Prostate gland (tissue), 2 donors: Measurements from ENCODE around the gene C19orf33. TPM values are rescaled to one million over a fixed set of nuclear protein-coding genes. Genes with fewer than 3 reads are reported as not detected.
"Not testable (repeated sequence)": the region's sequence is repeated elsewhere in the genome, so short reads cannot be mapped to it uniquely, and the experiment has no call there.

Experiments used
- DNase-seq: peaks from one replicate; pipeline ENCODE4 v3.0.0-alpha.2; 2019; ENCODE audit warnings: low spot score
- H3K27ac ChIP-seq, 2 donors: fragments of 200-600 bp; sonication (generic); 2 replicates each; pipeline ENCODE4 v1.5.1; 2017 to 2019
- H3K27me3 ChIP-seq: fragments of 200-600 bp; sonication (generic); replicated peaks from 2 replicates; pipeline ENCODE4 v1.5.1; 2019; ENCODE audit not compliant: insufficient read depth
- H3K36me3 ChIP-seq, 2 donors: fragments of 200-600 bp; sonication (generic); 1 replicate in 1 of 2; 2 replicates in 1 of 2; pipeline versions ENCODE4 v1.5.1 to v1.8.1; 2017 to 2019
- H3K4me1 ChIP-seq: fragments of 200-600 bp; sonication (generic); replicated peaks from 2 replicates; pipeline ENCODE4 v1.5.1; 2019
- H3K4me3 ChIP-seq, 2 donors: fragments of 200-600 bp; sonication (generic); 2 replicates each; pipeline ENCODE4 v1.5.1; 2017 to 2019
- H3K9me3 ChIP-seq: fragments of 200-600 bp; sonication (generic); 2 replicates; pipeline ENCODE4 v1.5.1; 2017
- CTCF ChIP-seq, 4 experiments: fragments of 200-600 bp in 2 of 4; fragments of 450-650 bp in 2 of 4; sonication (generic) in 2 of 4; IDR thresholded peaks; 1 replicate in 3 of 4; 2 replicates in 1 of 4; pipeline ENCODE4 v1.5.1; 2016 to 2019; ENCODE audit warnings: antibody characterized with exemption in 4 of 4, mild to moderate bottlenecking in 2 of 4, moderate library complexity in 2 of 4
- POLR2A ChIP-seq: fragments of 450-650 bp; IDR thresholded peaks from one replicate; pipeline ENCODE4 v1.6.1; 2016; ENCODE audit warnings: antibody characterized with exemption, mild to moderate bottlenecking
- POLR2AphosphoS5 ChIP-seq: sonication (generic); formaldehyde crosslinking; IDR thresholded peaks from one replicate; pipeline ENCODE4 v1.6.1; 2017; ENCODE audit warnings: antibody characterized with exemption
- WGBS: methylation state at CpG from one replicate; pipeline ENCODE4 v1.1.5; 2018; 5-methylcytosine and 5-hydroxymethylcytosine counted together
- intact Hi-C: fragments of 100-400 bp; cut with DNase I; formaldehyde crosslinking; loops from one replicate; pipeline ENCODE4 v1.14.2; 2022
- total RNA-seq, 2 donors: library from RNA; depleted of rRNA; stranded (reverse); fragments of >200 nt; gene quantifications; one replicate each; pipeline ENCODE4 v1.1.0, GENCODE V29; 2016

The C19orf33 gene
- total RNA-seq, 2 donors from 2014 or later = 9.7 to 15.5 TPM

- Histone ChIP-seq H3K4me3 (peak overlapping the region; percentile 61 to 69), H3K27me3 (no peaks in the 10 kb centered on the region), H3K27ac (peak overlapping the region; percentile 95 to 98), H3K9me3 (no peaks in the 10 kb centered on the region), H3K36me3 (no peaks in the 10 kb centered on the region), H3K4me1 (no peaks in the 10 kb centered on the region)
- intact Hi-C loops = loop anchor here (2.0 to 10.0 kb wide), 3 partner anchors 38 to 432 kb away; partner anchors contain the start of genes PSMD8, SIPA1L3 and WDR87
- DNase-seq = peak; percentile 96
- 2% methylated on average over 41 of the region's 41 CpGs for WGBS
- TF ChIP-seq POLR2A (peak; percentile 21), POLR2AphosphoS5 (peak; percentile 25), CTCF (IDR thresholded peaks at IDR 0.05) (no peak)
Measured at GRCh38 chr19:38336638-38337359, 32.7 kb downstream of the C19orf33 start.

GRCh38 chr19:38337360-38337653 is 33.3 kb downstream of the C19orf33 start:
- no peaks in the 10 kb centered on the region for H3K36me3 ChIP-seq
- intact Hi-C loops = loop anchor here (2.0 to 10.0 kb wide), 3 partner anchors 37 to 433 kb away; partner anchors contain the start of genes PSMD8, SIPA1L3 and WDR87
- peak overlapping the region; percentile 61 to 69 for H3K4me3 ChIP-seq
- H3K9me3 ChIP-seq = no peaks in the 10 kb centered on the region
- H3K27me3 ChIP-seq = no peaks in the 10 kb centered on the region
- H3K27ac ChIP-seq = peak overlapping the region; percentile 95 to 98
- TF ChIP-seq CTCF (IDR thresholded peaks at IDR 0.05) (no peak), POLR2AphosphoS5 (no peak), POLR2A (no peak)
- WGBS = 55% methylated on average over 10 of the region's 10 CpGs
- no peak for DNase-seq
- no peaks in the 10 kb centered on the region for H3K4me1 ChIP-seq

GRCh38 chr19:38339011-38339410 is 35.0 kb downstream of the C19orf33 start:
- H3K4me3 ChIP-seq, H3K27ac ChIP-seq, H3K36me3 ChIP-seq, H3K27me3 ChIP-seq, DNase-seq, H3K9me3 ChIP-seq, H3K4me1 ChIP-seq: not testable (repeated sequence)
- WGBS = 51% methylated on average over 4 of the region's 4 CpGs
- intact Hi-C loops = loop anchor here (10.0 kb wide), 2 partner anchors 194 to 434 kb away; partner anchors contain the start of genes SIPA1L3 and WDR87

GRCh38 chr19:38340927-38341326 is 36.9 kb downstream of the C19orf33 start:
- intact Hi-C loops = no loop called here
- Histone ChIP-seq H3K4me1 (no peaks in the 10 kb centered on the region), H3K27ac (no peak overlapping the region), H3K9me3 (no peaks in the 10 kb centered on the region), H3K36me3 (no peaks in the 10 kb centered on the region), H3K4me3 (no peak overlapping the region), H3K27me3 (no peaks in the 10 kb centered on the region)
- 96% methylated on average over 2 of the region's 2 CpGs for WGBS
- DNase-seq = no peak
- TF ChIP-seq POLR2AphosphoS5 (no peak), CTCF (IDR thresholded peaks at IDR 0.05) (no peak), POLR2A (no peak)

- no peak for TF ChIP-seq POLR2AphosphoS5
- TF ChIP-seq POLR2A = no peak
- TF ChIP-seq CTCF (IDR thresholded peaks at IDR 0.05) = no peak
- H3K4me3 ChIP-seq = no peak overlapping the region
- H3K4me1 ChIP-seq = no peaks in the 10 kb centered on the region
- H3K9me3 ChIP-seq = no peaks in the 10 kb centered on the region
- H3K27me3 ChIP-seq = no peaks in the 10 kb centered on the region
- no peaks in the 10 kb centered on the region for H3K36me3 ChIP-seq
- H3K27ac ChIP-seq = no peak overlapping the region
- no peak for DNase-seq
- 86% methylated on average over 4 of the region's 4 CpGs for WGBS
- intact Hi-C loops = no loop called here
Measured at GRCh38 chr19:38346837-38347236, 42.8 kb downstream of the C19orf33 start.
